Pancreas (tissue), 10 donors: ENCODE measurements around the gene ST6GALNAC3. TPM values are rescaled to one million over a fixed set of nuclear protein-coding genes. Genes with fewer than 3 reads are reported as not detected.

Experiments used
- ATAC-seq, 4 donors: fragments of 200-7000 bp; cut with Tn5 transposase; one replicate each; pipeline versions ENCODE4 v1.8.0 to v1.9.1; 2020; ENCODE audit warnings: mild to moderate bottlenecking in 4 of 4, moderate library complexity in 4 of 4
- DNase-seq, 6 donors: peaks; one replicate each; pipeline ENCODE4 v3.0.0-alpha.2; 2020
- FAIRE-seq: peaks from 2 replicates; lab custom pipeline; 2012; peaks lifted over from hg19 to GRCh38; lab: Jason Lieb, UNC
- H3K27ac ChIP-seq, 4 donors: fragments of 200-600 bp; sonication (generic); 1 replicate in 3 of 4; 2 replicates in 1 of 4; pipeline versions ENCODE4 v1.5.0 to v1.8.0; 2020
- H3K27me3 ChIP-seq, 4 donors: fragments of 200-600 bp; one replicate each; pipeline ENCODE4 v1.8.0; 2021
- H3K36me3 ChIP-seq, 3 donors: fragments of 200-600 bp; sonication (generic) in 1 of 3; one replicate each; pipeline versions ENCODE4 v1.5.0 to v1.8.0; 2020 to 2021
- H3K4me1 ChIP-seq, 3 donors: fragments of 200-600 bp; one replicate each; pipeline ENCODE4 v1.8.0; 2021
- H3K4me3 ChIP-seq, 4 donors: fragments of 200-600 bp; sonication (generic) in 2 of 4; one replicate each; pipeline versions ENCODE4 v1.5.0 to v1.8.0; 2020 to 2021
- H3K9me3 ChIP-seq, 4 donors: fragments of 200-600 bp; one replicate each; pipeline ENCODE4 v1.8.0; 2021
- CTCF ChIP-seq, 4 donors: fragments of 200-600 bp; sonication (generic) in 3 of 4; IDR thresholded peaks; one replicate each; pipeline versions ENCODE4 v1.5.0 to v1.8.0; 2021; ENCODE audit warnings: antibody characterized with exemption in 4 of 4
- WGBS, 2 donors: extraction: QIAGEN DNeasy Blood & Tissue Kit; methylation state at CpG; one replicate each; pipeline ENCODE4 v1.1.7; 2013; 5-methylcytosine and 5-hydroxymethylcytosine counted together
- intact Hi-C, 3 donors: fragments of 100-400 bp; cut with DNase I; formaldehyde crosslinking; loops; one replicate each; pipeline versions ENCODE4 v1.11.1 to v1.14.2; 2022
- polyA plus RNA-seq, 2 donors: library from polyadenylated mRNA; stranded (reverse); fragments of 200-250 nt; gene quantifications; one replicate each; pipeline ENCODE4 v1.2.3, GENCODE V29; 2013
- total RNA-seq, 6 donors: library from RNA; stranded (reverse); fragmentation: NEBNext Ultra II Directional in 4 of 6; extraction: Animal tissue kit (Norgen Biotek cat#: 25700) in 4 of 6; gene quantifications; one replicate each; pipeline versions ENCODE4 v1.2.1 to v1.2.4, GENCODE V29; 2021 to 2023
- donor health status: healthy with polysubstance abuse.
- donor health status: DM: no; HTN: no; CAD: no; lungs with moderate emphysema.
- donor health status: DM: no; HTN: no; CAD: no.
- donor health status: control.
- donor health status: control.
- donor health status: Bipolar disorder and iron deficiency.
- donor health status: DM: yes; HTN: yes; CAD: no.
- donor health status: DM: no; HTN: no; CAD: no.
- donor health status: DM: no; HTN: no; CAD: no.
- donor health status: DM: yes; HTN: yes; CAD: no.

ST6GALNAC3 gene
- total and polyA plus RNA-seq, 8 donors, result 0.35 to 2.0 (median 0.80) TPM

GRCh38 chr1:76542359-76542758 lies 467.8 kb downstream of the ST6GALNAC3 start:
- H3K27ac ChIP-seq, result no peak overlapping the region
- intact Hi-C loops, result no loop called here
- H3K27me3 ChIP-seq, result no peaks in the 10 kb centered on the region
- TF ChIP-seq CTCF (IDR thresholded peaks at IDR 0.05), result no peak
- H3K4me3 ChIP-seq, result no peak overlapping the region
- no peaks in the 10 kb centered on the region for H3K36me3 ChIP-seq
- DNase-seq (no peak), ATAC-seq (no peak), FAIRE-seq (no peak)
- no peaks in the 10 kb centered on the region for H3K9me3 ChIP-seq
- no peaks in the 10 kb centered on the region for H3K4me1 ChIP-seq

GRCh38 chr1:76543495-76543894 lies 468.9 kb downstream of the ST6GALNAC3 start:
- no peak for FAIRE-seq
- Histone ChIP-seq H3K9me3 (no peaks in the 10 kb centered on the region), H3K4me1 (no peaks in the 10 kb centered on the region), H3K4me3 (no peak overlapping the region), H3K36me3 (no peaks in the 10 kb centered on the region), H3K27ac (no peak overlapping the region), H3K27me3 (no peaks in the 10 kb centered on the region)
- ATAC-seq, result no peak
- no peak for DNase-seq
- no peak for TF ChIP-seq CTCF (IDR thresholded peaks at IDR 0.05)
- intact Hi-C loops, result no loop called here
- 61 to 69% methylated on average over 3 of the region's 3 CpGs for WGBS, 2 donors

- TF ChIP-seq CTCF (IDR thresholded peaks at IDR 0.05), result no peak
- H3K27me3 ChIP-seq, result no peaks in the 10 kb centered on the region
- ATAC-seq (peak in 2 of 4 donors; percentile 45 to 62), DNase-seq (peak in 1 of 6 donors; percentile 15), FAIRE-seq (no peak)
- no peak overlapping the region for H3K4me3 ChIP-seq
- no peaks in the 10 kb centered on the region for H3K9me3 ChIP-seq
- H3K27ac ChIP-seq, result no peak overlapping the region
- WGBS, 2 donors, result 20 to 30% methylated on average over 3 of the region's 3 CpGs
- no peaks in the 10 kb centered on the region for H3K36me3 ChIP-seq
- intact Hi-C loops, result no loop called here
- H3K4me1 ChIP-seq, result no peaks in the 10 kb centered on the region
Measured at GRCh38 chr1:76546354-76546933, 471.9 kb downstream of the ST6GALNAC3 start.

GRCh38 chr1:76547916-76548315 lies 473.4 kb downstream of the ST6GALNAC3 start:
- no peak for TF ChIP-seq CTCF (IDR thresholded peaks at IDR 0.05)
- DNase-seq, result no peak
- Histone ChIP-seq H3K27ac (no peak overlapping the region), H3K27me3 (no peaks in the 10 kb centered on the region), H3K4me1 (no peaks in the 10 kb centered on the region), H3K9me3 (no peaks in the 10 kb centered on the region), H3K4me3 (no peak overlapping the region), H3K36me3 (no peaks in the 10 kb centered on the region)
- intact Hi-C loops, result no loop called here
- ATAC-seq, result no peak
- no peak for FAIRE-seq

GRCh38 chr1:76548513-76549100 lies 474.1 kb downstream of the ST6GALNAC3 start:
- ATAC-seq (no peak), FAIRE-seq (no peak), DNase-seq (no peak)
- Histone ChIP-seq H3K4me1 (no peaks in the 10 kb centered on the region), H3K27ac (no peak overlapping the region), H3K9me3 (no peaks in the 10 kb centered on the region), H3K4me3 (no peak overlapping the region), H3K27me3 (no peaks in the 10 kb centered on the region), H3K36me3 (no peaks in the 10 kb centered on the region)
- WGBS, 2 donors, result 90 to 93% methylated on average over 4 of the region's 4 CpGs
- intact Hi-C loops, result no loop called here
- no peak for TF ChIP-seq CTCF (IDR thresholded peaks at IDR 0.05)
